SK-N-SH (cell line): Measurements from ENCODE around the gene PXT1.

Experiments used
- CTCF ChIP-seq: fragments of 200-600 bp; sonication (generic); IDR thresholded peaks from 2 replicates; pipeline ENCODE4 v1.6.1; 2017; ENCODE audit warnings: antibody characterized with exemption, mild to moderate bottlenecking, moderate library complexity
- POLR2AphosphoS5 ChIP-seq: IDR thresholded peaks from 2 replicates; pipeline ENCODE4 v1.6.1; 2012; ENCODE audit warnings: low read depth, low read length
- SMC3 ChIP-seq: IDR thresholded peaks from 2 replicates; pipeline ENCODE4 v1.6.1; 2012; ENCODE audit warnings: low read depth, low read length, improper control_type of control experiment
- YY1 ChIP-seq: IDR thresholded peaks from 2 replicates; pipeline ENCODE4 v1.4.0; 2012; ENCODE audit warnings: low read depth, mild to moderate bottlenecking
- TF ChIP-seq, protein P1 (sequence below): IDR thresholded peaks from 2 replicates; pipeline ENCODE4; 2012

GRCh38 chr6:36463676-36464075 lies 21.0 kb upstream of the PXT1 start:
- TF ChIP-seq CTCF = no peak
- TF ChIP-seq POLR2AphosphoS5 = no peak
- no peak for TF ChIP-seq SMC3
- no peak for TF ChIP-seq YY1
- TF ChIP-seq, protein P1, sequence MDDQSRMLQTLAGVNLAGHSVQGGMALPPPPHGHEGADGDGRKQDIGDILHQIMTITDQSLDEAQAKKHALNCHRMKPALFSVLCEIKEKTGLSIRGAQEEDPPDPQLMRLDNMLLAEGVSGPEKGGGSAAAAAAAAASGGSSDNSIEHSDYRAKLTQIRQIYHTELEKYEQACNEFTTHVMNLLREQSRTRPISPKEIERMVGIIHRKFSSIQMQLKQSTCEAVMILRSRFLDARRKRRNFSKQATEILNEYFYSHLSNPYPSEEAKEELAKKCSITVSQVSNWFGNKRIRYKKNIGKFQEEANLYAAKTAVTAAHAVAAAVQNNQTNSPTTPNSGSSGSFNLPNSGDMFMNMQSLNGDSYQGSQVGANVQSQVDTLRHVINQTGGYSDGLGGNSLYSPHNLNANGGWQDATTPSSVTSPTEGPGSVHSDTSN = peak; percentile 42; the same call in 1 of the 2 replicates
